Lower lobe of right lung (tissue), 2 donors: Measurements from ENCODE around the gene C5orf24. TPM values are rescaled to one million over a fixed set of nuclear protein-coding genes. Genes with fewer than 3 reads are reported as not detected.

ENCODE experiments used
- ATAC-seq, 2 donors: fragments of 200-7000 bp; cut with Tn5 transposase; one replicate each; pipeline ENCODE4 v1.9.1; 2020 to 2022; ENCODE audit warnings: mild to moderate bottlenecking in 2 of 2, moderate library complexity in 2 of 2
- DNase-seq: peaks from one replicate; pipeline ENCODE4 v3.0.0-alpha.2; 2020
- H3K27ac ChIP-seq: fragments of 200-600 bp; one replicate; pipeline ENCODE4 v1.8.0; 2022
- H3K27me3 ChIP-seq: fragments of 200-600 bp; one replicate; pipeline ENCODE4 v1.8.0; 2022; ENCODE audit warnings: low read depth
- H3K36me3 ChIP-seq: fragments of 200-600 bp; one replicate; pipeline ENCODE4 v1.8.0; 2022; ENCODE audit warnings: mild to moderate bottlenecking
- H3K4me1 ChIP-seq: fragments of 200-600 bp; one replicate; pipeline ENCODE4 v1.8.0; 2022
- H3K4me3 ChIP-seq: fragments of 200-600 bp; one replicate; pipeline ENCODE4 v1.8.0; 2022; ENCODE audit warnings: mild to moderate bottlenecking
- H3K9me3 ChIP-seq: fragments of 200-600 bp; one replicate; pipeline ENCODE4 v1.8.0; 2022
- CTCF ChIP-seq: fragments of 200-600 bp; IDR thresholded peaks from one replicate; pipeline ENCODE4 v1.8.0; 2022; ENCODE audit warnings: antibody characterized with exemption, mild to moderate bottlenecking
- intact Hi-C: fragments of 100-400 bp; cut with DNase I; formaldehyde crosslinking; loops from one replicate; pipeline ENCODE4 v1.11.0; 2022
- total RNA-seq: library from RNA; stranded (reverse); fragmentation: NEBNext Ultra II Directional; extraction: Animal tissue kit (Norgen Biotek cat#: 25700); gene quantifications from one replicate; pipeline ENCODE4 v1.2.1, GENCODE V29; 2021
- donor health status: DM: no; HTN: yes; CAD: no; lungs with severe emphysema.

C5orf24 gene
- total RNA-seq, 1 donor from 2014 or later: 47.9 TPM

- Histone ChIP-seq H3K27ac (no peak overlapping the region), H3K36me3 (peaks cover 84% of the 10 kb centered on the region), H3K27me3 (no peaks in the 10 kb centered on the region), H3K9me3 (no peaks in the 10 kb centered on the region), H3K4me1 (no peaks in the 10 kb centered on the region), H3K4me3 (no peak overlapping the region)
- ATAC-seq: no peak
- no peak for DNase-seq
- TF ChIP-seq CTCF: no peak
- intact Hi-C loops: no loop called here
These were observed 11.6 kb downstream of the C5orf24 start for GRCh38 chr5:134857401-134857800.

- H3K36me3 ChIP-seq: peaks cover 19% of the 10 kb centered on the region
- H3K4me3 ChIP-seq: no peak overlapping the region
- no peak overlapping the region for H3K27ac ChIP-seq
- intact Hi-C loops: no loop called here
- ATAC-seq (no peak), DNase-seq (no peak)
- TF ChIP-seq CTCF: no peak
- no peaks in the 10 kb centered on the region for H3K9me3 ChIP-seq
- no peaks in the 10 kb centered on the region for H3K4me1 ChIP-seq
- no peaks in the 10 kb centered on the region for H3K27me3 ChIP-seq
These were observed 18.9 kb downstream of the C5orf24 start for GRCh38 chr5:134864707-134865106.

GRCh38 chr5:134873494-134873893, 27.7 kb downstream of the C5orf24 start:
- Histone ChIP-seq H3K27ac (peak overlapping the region; percentile 98), H3K36me3 (no peaks in the 10 kb centered on the region), H3K4me3 (peak overlapping the region; percentile 97), H3K9me3 (no peaks in the 10 kb centered on the region), H3K27me3 (no peaks in the 10 kb centered on the region), H3K4me1 (peaks cover 21% of the 10 kb centered on the region)
- intact Hi-C loops: no loop called here
- DNase-seq (no peak), ATAC-seq (no peak)
- TF ChIP-seq CTCF: no peak

GRCh38 chr5:134873987-134874830, 28.4 kb downstream of the C5orf24 start, which contains the start of gene TXNDC15:
Gene TXNDC15 (plus strand): TSS chr5:134874371. CDS start chr5:134874428, 57 bp downstream.
- Histone ChIP-seq H3K9me3 (no peaks in the 10 kb centered on the region), H3K4me3 (peak within 1 kb of the TSS; percentile 97), H3K4me1 (peaks cover 28% of the 10 kb centered on the region), H3K27me3 (no peaks in the 10 kb centered on the region), H3K36me3 (no peaks in the 10 kb centered on the region), H3K27ac (peak within 1 kb of the TSS; percentile 98)
- DNase-seq (peak; percentile 94), ATAC-seq (peak; percentile 98 to 99)
- TF ChIP-seq CTCF: no peak
- intact Hi-C loops: no loop called here

- no peaks in the 10 kb centered on the region for H3K36me3 ChIP-seq
- ATAC-seq (peak; percentile 66 to 71), DNase-seq (peak; percentile 61)
- intact Hi-C loops: no loop called here
- TF ChIP-seq CTCF: no peak
- H3K27ac ChIP-seq: peak overlapping the region; percentile 98
- peak overlapping the region; percentile 97 for H3K4me3 ChIP-seq
- H3K4me1 ChIP-seq: peaks cover 33% of the 10 kb centered on the region
- H3K9me3 ChIP-seq: no peaks in the 10 kb centered on the region
- no peaks in the 10 kb centered on the region for H3K27me3 ChIP-seq
These were observed 29.3 kb downstream of the C5orf24 start for GRCh38 chr5:134874831-134875655.
